HL-60/S4 treated with retinoic acid at 250 ng/mL for 4 days and 3 days (cell line): ENCODE results near the gene OTUD3.
"Not testable (repeated sequence)": the region's sequence is repeated elsewhere in the genome, so short reads cannot be mapped to it uniquely, and the experiment has no call there.

ENCODE experiments used
- in situ Hi-C: fragments of 300-500 bp; cut with MboI; formaldehyde crosslinking; loops from 2 replicates; pipeline ENCODE4 v1.7.0; 2022; ENCODE audit warnings: low sequenced_read_pairs

The OTUD3 gene, protein sequence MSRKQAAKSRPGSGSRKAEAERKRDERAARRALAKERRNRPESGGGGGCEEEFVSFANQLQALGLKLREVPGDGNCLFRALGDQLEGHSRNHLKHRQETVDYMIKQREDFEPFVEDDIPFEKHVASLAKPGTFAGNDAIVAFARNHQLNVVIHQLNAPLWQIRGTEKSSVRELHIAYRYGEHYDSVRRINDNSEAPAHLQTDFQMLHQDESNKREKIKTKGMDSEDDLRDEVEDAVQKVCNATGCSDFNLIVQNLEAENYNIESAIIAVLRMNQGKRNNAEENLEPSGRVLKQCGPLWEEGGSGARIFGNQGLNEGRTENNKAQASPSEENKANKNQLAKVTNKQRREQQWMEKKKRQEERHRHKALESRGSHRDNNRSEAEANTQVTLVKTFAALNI

DNA sequence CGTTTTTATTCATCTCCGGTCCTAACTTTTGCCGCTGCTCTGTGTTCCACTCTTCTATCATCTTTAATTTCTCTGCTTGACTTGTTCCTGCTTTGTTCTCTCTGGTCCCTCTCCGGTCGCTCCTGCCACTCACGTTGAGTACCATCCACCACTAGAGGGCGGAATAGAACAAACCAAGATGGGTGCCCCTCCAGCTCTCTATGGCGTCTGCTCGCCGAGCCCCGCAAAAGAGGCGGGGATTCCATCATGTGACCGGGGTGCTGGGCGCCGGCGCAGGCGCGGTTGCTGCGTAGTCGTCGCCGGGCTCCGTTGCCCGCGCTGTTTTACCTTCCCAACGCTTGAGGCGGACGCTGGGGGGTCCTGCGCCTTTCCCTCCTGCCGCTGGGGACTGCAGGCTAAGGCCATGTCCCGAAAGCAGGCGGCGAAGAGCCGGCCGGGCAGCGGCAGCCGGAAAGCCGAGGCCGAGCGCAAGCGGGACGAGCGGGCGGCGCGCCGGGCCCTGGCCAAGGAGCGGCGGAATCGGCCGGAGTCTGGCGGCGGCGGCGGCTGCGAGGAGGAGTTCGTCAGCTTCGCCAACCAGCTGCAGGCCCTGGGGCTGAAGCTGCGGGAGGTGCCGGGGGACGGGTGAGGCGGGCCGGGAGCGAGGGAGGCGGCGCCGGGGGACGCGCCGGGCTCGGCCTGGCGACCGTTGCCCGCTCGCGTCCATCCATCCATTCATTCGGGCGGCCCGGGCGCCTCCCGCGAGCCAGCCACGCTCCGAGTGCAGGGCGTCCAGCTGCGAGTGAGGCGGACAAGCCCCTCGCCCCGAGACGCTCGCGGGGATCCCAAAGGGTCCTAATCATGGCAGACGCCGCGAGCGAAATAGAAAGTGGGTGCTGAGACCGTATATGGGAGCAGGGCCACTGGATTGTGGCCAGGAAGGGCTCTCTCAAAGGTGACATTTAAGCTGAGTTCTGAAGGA lies at the start of gene OTUD3:
OTUD3 (plus strand) TSS at position 285 of the 961 bp plus-strand sequence; CDS start at position 404, 119 bp downstream.
- in situ Hi-C loops = no loop called here

DNA sequence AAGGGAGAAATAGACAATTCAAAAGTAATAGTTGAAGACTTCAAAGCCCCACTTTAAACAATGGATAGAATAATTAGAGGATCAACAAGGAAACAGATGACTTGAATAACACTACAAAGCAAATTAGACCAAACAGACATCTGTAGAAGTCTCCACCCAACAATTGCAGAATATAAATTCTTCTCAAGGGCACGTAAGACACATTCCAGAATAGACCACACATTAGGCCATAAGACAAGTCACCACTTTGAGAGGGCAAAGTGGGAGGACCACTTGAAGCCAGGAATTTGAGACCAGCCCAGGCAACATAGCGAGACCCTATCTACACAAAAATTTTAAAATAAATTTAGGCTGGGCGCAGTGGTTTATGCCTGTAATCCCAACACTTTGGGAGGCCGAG lies 46.6 kb upstream of the OTUD3 start:
- in situ Hi-C loops = no loop called here

DNA sequence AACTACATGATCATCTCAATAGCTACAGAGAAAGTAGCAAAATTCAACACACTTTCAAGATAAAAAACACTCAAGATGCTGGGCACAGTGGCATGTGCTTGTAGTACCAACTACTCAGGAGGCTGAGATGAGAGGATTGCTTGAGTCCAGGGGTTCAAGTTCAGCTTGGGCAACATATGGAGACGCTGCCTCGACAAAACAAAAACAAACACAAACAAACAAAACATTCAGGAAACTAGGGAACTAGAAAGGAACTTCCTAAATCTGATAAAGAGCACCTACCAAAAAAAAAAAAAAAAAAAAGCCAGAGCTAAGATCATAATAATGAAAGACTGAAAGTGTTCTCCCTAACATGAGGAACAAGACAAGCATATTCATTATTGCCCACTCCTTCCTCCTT lies 44.3 kb upstream of the OTUD3 start:
- in situ Hi-C loops = no loop called here

DNA sequence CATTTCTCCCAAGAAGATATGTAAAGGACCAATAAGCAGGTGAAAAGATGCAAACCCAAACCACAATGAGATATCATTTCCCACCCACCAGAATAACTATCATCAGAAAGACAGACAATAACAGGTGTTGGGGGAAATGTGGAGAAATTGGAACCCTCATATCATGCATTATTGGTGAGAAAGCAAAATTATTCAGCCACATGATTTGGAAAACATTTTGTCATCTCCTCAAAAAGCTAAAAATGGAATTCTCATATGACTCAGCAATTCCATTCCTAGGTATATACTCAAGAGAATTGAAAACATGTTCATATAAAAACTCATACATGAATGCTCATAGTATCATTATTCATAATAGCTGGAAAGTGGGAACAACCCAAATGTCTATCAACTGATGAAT lies 42.0 kb upstream of the OTUD3 start:
- in situ Hi-C loops = no loop called here

DNA sequence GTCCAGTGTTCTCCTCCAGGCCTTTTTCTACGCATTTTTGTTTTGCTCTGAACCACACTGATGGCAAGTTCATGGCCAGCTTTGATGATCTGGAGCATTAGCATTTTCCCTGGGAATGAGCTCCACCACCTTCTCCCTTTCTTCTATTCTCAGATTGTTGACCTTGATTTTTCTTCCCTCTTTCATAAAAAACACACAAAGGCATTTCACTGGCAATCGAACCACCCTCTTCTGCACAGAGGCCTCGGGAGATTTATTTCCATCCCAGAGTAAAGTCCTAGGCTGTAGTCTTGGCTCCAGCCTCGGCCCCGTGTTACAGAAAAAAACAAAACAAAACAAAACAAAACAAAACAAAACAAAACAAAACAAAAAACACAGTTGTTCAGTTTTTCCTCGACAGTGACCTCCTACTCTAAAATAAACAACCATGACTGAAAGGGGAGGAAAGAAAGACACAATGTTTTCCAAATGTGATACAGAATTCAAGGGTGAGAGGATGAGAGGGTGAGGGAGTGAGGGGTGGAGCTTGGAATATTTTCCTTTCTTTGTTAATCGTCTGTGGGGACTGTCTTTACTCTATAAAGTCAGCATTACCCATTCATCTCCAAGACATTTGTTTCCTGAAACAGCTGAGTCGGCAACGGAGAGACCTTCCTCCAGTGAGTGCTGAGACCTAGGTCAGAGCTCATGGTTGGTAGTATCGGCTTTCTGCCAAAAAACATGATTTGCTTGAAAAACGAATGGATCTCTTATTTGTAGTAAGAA lies 37.3 kb upstream of the OTUD3 start:
- in situ Hi-C loops = no loop called here

DNA sequence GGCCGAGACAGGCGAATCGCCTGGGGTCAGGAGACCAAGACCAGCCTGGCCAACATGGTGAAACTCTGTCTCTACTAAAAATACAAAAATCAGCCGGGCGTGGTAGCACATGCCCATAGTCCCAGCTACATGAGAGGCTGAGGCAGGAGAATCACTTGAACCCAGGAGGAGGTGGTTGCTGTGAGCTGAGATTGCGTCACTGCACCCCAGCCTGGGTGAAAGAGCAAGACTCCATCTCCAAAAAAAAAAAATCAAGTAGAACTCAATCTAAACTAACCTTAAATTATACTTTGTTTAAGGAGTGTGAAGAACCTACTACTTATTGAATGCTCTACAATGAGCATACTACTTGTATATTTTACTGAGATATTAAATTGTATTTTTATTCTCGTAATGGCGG lies 36.6 kb upstream of the OTUD3 start:
- in situ Hi-C loops = no loop called here

DNA sequence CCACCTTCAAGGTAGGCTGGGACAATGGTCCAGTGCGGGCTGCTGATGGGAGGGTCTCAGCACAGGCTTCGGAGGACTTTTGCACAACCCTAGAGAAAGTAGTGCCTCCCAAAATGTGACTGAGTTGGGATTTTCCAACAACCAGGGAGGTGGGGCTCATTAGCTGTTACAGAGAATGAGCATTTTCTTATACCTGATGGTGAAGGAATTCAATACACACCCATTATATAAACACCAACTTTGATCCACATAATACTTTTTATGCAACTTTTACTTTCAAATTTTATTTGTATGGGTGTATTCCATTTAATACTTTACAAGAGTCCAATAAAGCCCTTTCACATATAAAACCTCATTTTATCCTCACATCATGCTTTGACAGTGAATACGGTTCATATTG lies 35.9 kb upstream of the OTUD3 start:
- in situ Hi-C loops = no loop called here

DNA sequence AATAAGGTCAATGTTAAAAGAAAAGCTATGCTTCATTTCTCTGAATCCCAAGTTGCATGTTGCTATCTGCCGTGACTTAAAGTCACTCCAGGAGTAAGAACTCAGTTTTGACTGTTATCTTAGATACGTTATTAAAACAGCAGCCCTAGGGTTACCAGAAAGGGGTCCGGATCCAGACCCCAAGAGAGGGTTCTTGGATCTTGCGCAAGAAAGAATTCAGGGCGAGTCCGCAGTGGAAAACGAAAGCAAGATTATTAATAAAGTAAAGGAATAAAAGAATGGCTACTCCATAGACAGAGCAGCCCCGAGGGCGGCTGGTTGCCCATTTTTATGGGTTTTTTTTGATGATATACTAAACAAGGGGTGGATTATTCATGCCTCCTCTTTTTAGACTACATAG lies 34.9 kb upstream of the OTUD3 start:
- in situ Hi-C loops = not testable (repeated sequence)

DNA sequence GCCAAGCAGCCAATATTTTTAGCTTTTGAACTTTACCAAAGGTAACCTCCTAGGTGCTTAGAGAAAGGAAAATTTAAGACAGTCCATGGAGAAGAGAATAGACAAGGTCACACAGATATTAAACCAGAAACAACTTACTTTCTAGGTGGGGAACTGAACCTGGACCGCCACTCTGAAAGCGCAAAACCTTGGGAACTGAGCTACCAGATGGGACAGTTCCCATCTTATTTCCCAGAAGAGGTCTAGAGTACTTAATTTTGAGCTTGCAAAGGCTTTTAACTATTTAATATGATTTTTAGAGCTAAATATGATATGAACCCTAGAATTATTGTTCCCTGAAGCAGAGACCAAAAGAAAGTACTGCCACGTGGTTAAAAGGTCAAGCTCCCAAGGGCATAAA lies 32.9 kb upstream of the OTUD3 start:
- in situ Hi-C loops = not testable (repeated sequence)

DNA sequence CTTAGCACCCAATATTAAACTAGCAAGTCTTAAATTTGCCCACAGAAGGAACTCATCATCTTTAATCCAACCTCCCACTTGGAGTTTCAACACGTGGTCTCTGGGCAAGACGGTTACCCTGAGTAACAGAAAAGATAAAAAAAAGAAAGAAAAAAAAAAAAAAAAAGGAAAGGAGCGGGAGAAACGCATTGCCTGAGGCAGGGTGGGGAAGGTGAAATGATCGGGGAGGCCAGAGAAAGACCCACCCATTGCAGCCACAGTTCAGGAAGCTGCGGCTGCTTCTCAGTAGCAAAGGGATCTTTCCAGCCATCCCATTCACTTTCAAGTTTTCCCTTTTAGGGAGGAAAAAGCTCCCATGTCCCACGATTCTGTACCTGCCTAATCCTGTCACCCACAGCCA lies 32.0 kb upstream of the OTUD3 start:
- in situ Hi-C loops = no loop called here

DNA sequence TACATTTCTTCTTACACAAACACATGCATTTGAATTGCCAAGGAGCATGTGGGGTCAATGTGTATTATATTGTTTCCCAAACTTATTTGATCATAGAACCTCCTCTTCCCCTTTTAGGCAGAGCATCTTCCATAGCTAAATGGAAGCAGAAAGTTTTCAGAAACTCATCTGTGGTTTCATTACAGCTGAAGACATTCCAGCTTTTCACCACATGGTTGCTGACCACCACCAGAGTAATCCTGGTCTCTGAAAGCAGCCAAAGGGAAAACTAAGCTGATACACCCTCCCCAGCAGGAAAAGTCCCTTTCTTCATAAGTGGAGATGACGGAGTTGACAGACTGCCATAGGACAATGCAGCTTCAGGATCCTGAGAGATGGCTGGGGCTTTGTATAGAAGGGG lies 30.2 kb upstream of the OTUD3 start:
- in situ Hi-C loops = no loop called here

DNA sequence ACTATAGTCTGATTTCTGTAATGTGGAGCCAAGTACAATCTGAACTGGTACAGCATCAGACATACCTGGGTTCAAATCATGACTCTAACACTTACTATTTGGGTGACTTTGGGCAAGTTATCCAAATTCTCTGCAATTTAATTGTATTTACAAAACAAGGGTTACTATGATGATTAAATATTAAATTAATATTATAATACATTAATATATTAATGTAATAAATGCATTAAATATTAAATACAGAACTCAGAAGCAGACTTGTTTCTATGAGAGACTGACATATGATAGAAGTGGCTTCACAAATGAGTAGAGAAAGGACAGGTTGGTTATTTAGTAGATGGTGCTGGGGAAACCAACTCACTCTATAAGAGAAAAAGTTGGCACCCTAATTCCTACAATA lies 27.3 kb upstream of the OTUD3 start:
- in situ Hi-C loops = no loop called here

DNA sequence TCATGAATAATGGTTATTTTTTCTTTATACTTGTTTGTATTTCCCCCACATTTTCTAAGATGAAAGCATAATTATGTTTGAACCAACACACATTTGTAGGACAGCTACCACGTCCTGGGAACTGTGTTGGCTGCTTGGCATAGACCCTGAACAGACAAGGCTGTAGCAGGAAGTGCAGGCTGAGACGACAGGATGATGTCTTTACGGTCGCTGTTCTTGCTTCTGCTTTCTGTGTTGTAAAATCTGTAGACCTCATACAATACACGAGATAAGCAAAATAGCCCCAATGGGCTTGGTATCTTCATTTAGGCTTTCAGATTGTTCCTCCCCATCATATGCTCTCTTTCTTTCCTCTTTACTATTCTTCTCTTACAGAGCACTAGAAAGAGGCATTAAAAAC lies 23.3 kb upstream of the OTUD3 start:
- in situ Hi-C loops = no loop called here

DNA sequence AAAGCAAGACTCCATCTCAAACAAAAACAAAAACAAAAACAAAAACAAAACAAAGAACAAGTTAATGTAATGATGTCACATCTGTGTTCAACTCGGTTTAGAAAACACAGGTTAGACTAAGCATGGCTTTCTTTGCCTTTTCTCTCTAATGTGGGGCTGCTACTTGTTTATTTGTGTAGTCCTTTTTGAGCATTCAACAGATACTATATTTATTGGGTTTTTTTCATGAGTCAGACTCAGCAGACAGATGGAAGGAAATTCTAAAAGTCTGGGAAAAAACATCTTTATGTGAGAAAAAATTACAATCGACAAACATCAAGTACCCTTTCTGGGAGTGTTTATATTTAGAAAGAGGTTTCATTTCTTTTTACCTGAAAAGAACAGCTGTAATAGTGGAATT lies 22.3 kb upstream of the OTUD3 start:
- in situ Hi-C loops = no loop called here

DNA sequence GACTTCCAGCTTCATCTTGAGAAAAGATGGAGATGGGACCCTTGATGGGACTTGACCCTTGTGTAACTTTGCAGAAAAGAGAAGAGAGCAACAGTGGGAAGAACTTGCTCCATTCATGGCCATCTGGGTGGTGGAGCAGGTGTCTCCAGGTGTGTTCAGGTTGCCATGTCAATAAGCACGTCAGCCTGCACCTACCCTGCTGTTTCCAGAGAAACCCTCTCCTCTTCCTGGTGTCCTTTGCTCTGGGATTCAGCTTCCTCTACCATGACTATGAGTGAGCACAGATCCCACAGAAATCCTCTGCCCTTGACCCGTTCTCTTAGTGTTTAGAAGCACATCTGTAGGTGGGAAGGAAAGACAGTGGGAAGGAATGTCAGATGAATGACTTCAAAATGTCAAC lies 21.8 kb upstream of the OTUD3 start:
- in situ Hi-C loops = no loop called here

DNA sequence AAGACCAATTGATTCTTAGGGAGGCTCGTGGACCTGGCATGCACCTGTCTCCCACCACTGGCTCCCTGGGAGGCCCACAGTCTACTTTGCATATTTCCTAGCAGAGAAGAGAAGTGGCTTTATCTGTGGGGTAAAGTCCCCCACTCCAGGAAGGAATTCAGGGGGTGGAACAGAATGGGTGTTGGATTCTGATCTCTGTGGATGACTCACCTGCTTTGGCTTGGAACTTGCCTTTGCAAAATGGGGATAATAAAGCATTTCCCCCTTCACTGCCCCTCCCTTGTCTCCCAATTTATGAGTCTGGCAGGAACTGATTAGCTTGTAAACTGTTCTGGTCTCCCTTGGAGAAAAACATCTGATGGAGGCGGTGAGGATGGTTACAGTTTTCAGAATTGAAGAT lies 21.2 kb upstream of the OTUD3 start:
- in situ Hi-C loops = no loop called here

DNA sequence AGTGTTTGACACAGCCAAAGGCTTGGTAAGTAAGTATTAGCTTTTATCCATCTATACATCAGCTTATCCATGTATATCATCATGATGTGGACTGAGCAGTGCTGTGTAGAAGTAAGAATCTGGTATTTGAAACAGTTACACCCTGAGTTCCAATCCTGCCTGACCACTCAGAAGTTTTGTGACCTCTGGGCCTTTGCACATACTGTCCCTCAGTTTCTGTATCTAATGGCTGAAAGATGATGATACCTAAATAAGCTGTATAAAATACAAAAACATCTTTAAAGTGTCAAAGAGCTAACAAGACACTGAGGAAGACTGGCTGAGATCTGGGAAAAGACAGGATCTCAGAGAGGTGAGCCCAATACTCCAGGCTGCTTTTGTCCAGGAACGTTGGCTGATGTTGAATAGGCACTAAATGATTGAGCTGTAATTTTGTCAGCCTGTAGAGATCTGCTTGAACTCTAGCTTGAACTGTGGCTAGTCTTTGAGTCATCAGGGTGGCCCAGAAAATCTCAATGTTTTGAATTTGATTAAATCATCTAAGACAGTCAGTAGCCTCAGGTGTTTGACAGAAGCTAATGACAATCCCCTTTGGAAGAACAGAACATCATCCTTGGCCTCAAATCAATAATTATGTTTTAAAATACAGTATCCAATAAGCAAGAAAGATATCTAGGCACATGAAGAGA lies 20.2 kb upstream of the OTUD3 start:
- in situ Hi-C loops = no loop called here

DNA sequence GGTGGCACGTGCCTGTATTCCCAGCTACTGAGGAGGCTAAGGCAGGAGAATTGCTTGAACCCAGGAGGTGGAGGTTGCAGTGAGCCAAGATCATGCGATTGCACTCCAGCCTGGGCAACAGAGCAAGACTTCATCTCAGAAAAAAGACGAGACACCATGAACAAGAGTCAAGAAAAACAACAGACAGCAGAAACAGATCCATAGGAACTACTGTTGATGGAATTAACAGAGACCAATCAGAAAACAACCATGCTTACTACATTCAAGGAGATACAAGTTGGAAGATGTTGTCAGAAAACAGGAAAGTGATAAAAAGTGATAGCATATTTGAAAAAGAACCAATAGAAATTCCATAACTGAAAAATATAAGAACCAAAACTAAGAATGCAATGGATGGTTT lies 19.3 kb upstream of the OTUD3 start:
- in situ Hi-C loops = no loop called here

DNA sequence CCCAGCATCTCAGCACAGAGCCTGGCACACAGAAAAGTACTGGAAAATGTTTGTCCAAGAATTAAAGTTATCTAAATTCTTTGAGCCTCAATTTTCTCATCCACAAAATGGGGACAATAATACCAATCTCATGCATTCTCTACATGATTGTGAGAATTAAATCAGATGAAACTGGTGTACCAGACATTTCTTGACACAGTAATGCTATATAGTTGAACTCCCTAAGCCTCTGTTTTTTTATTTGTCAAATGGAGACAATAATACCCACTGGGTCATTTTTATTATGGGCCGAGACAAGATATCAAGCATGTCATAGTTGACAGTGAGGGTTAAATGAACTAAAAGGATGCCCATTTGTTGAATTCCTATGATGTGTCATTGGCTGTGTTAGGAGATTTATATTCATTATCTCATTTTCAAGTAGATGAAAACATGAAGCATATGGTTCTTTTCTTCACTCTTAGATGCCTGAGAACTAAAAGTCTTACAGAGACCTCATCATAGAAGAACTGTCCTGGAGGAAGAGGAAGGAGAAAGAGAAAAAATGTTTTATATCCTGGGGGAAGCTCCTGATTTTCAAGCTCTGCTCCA lies 17.5 kb upstream of the OTUD3 start:
- in situ Hi-C loops = no loop called here

DNA sequence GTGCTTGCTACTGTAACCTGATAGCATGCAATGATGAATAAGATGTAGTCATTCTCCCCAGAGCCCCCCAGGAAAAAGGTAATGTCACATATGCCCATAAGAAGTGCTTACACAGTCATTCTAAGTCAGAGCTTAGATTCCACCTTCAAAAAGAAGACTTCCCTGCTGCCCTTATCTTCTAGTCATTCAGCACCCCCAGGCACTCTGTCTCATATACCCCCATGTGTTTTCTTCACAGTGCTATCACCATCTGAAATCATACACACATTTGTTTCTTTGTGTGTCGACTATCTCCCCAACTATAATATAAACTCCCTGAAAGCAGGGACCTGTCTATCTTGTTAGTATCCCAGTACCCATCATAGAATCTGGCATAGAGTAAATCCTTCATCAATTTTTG lies 16.2 kb upstream of the OTUD3 start:
- in situ Hi-C loops = no loop called here
